ENCODE measurements around the gene RPS6KA2. TPM values are rescaled to one million over a fixed set of nuclear protein-coding genes. Genes with fewer than 3 reads are reported as not detected.

The RPS6KA2 gene
- total and polyA plus RNA-seq, 2 donors (not counting 3 experiments of a cell fraction or from before 2014, with no cell fraction given) = 54.5 to 75.8 TPM

GRCh38 chr6:166567813-166568212, 59.2 kb downstream of the RPS6KA2 start:
- TF ChIP-seq FOS (IDR thresholded peaks at IDR 0.05; ENCODE audit: borderline replicate concordance, insufficient read depth, low read length) (no peak), JUN (IDR thresholded peaks at IDR 0.05; ENCODE audit: borderline replicate concordance, insufficient read depth, insufficient read length, low read depth) (no peak), POLR2A (IDR thresholded peaks at IDR 0.05; ENCODE audit: low read depth, low read length) (no peak), CTCF (IDR thresholded peaks at IDR 0.05; ENCODE audit: extremely low read depth in 1 of 2, insufficient read depth in 1 of 2, low read depth in 1 of 2, low read length in 2 of 2) (no peak), GATA2 (IDR thresholded peaks at IDR 0.05; ENCODE audit: insufficient read depth, insufficient read length, low read depth, low read length) (no peak), MYC (IDR thresholded peaks at IDR 0.05; ENCODE audit: low read depth, low read length) (no peak), EZH2 (IDR thresholded peaks at IDR 0.05; ENCODE audit: borderline replicate concordance, low read depth, low read length, severe bottlenecking) (no peak), POLR2AphosphoS5 (IDR thresholded peaks at IDR 0.05; ENCODE audit: insufficient read depth, low read depth, low read length) (no peak), MAX (IDR thresholded peaks at IDR 0.05; ENCODE audit: insufficient read depth, insufficient read length) (no peak)
- dilution Hi-C loops (cut with MboI; ENCODE audit: extremely low pct_ligation_motif_present, low sequenced_read_pairs) = no loop called here
- Histone ChIP-seq H3K4me2 (ENCODE audit: insufficient read depth, low read length) (no peak overlapping the region), H3K36me3 (ENCODE audit: control insufficient read depth in 2 of 2, extremely low read depth in 1 of 2, insufficient read depth in 2 of 2, low read length in 2 of 2) (peaks cover 2 to 9% of the 10 kb centered on the region in 2 experiments), H3K27me3 (ENCODE audit: control insufficient read depth in 2 of 2, insufficient read depth in 2 of 2, low read length in 2 of 2) (no peaks in the 10 kb centered on the region), H2AFZ (ENCODE audit: low read depth, low read length) (no peak overlapping the region), H4K20me1 (replicated peaks; ENCODE audit: control insufficient read depth, extremely low read depth, insufficient read depth, low read length) (no peaks in the 10 kb centered on the region), H3K9me3 (replicated peaks; ENCODE audit: control insufficient read depth, insufficient read depth, low read length) (no peaks in the 10 kb centered on the region), H3K4me3 (replicated peaks in 1 of 3; ENCODE audit: insufficient read depth in 1 of 3, low read depth in 1 of 3, low read length in 3 of 3) (no peak overlapping the region), H3K79me2 (ENCODE audit: control insufficient read depth, insufficient read depth, low read length) (peaks cover 3% of the 10 kb centered on the region), H3K27ac (ENCODE audit: insufficient read depth, low read depth, low read length) (no peak overlapping the region), H3K9me1 (replicated peaks; ENCODE audit: control insufficient read depth, extremely low read depth, insufficient read depth, low read length) (no peaks in the 10 kb centered on the region), H3K9ac (replicated peaks; ENCODE audit: extremely low read depth, insufficient read depth, low read length) (no peak overlapping the region), H3K4me1 (ENCODE audit: control insufficient read depth, extremely low read depth, insufficient read depth, low read length) (peaks cover 26% of the 10 kb centered on the region)
- ChIA-PET CTCF (interaction anchor here (1.7 to 2.9 kb wide), 2 partner anchors 11 to 16 kb away, joined by 5 to 8 read pairs; no protein-coding TSS in a partner anchor), POLR2A (interaction anchor here (1.3 kb wide), 1 partner anchor 60 kb away, joined by 3 read pairs; no protein-coding TSS in a partner anchor)
- FAIRE-seq (no peak), DNase-seq (ENCODE audit: low read depth, low spot score) (no peak)
- no TSS peak for BruUV-seq (replicated peaks)
- intact Hi-C loops (cut with micrococcal nuclease) = no loop called here

Measured in endothelial cell of umbilical vein (primary cell).